ACC112 (cell line): ENCODE measurements around the gene RNASET2.

ENCODE experiments used
- H2AFZ ChIP-seq: fragments of 200-600 bp; sonication (generic); one replicate; pipeline ENCODE4 v1.6.0; 2017; ENCODE audit warnings: antibody characterized with exemption, low read length; ENCODE audit not compliant: unreplicated experiment
- H3K27ac ChIP-seq: fragments of 200-600 bp; sonication (generic); 2 replicates; pipeline ENCODE4 v1.5.1; 2014; ENCODE audit warnings: low read depth, mild to moderate bottlenecking, antibody characterized with exemption, low read length, moderate library complexity
- H3K27me3 ChIP-seq: fragments of 200-600 bp; sonication (generic); 2 replicates; pipeline ENCODE4 v1.6.1; 2014; ENCODE audit warnings: mild to moderate bottlenecking, antibody characterized with exemption, low read length, moderate library complexity, mixed read lengths; ENCODE audit not compliant: insufficient read depth
- H3K36me3 ChIP-seq: fragments of 200-600 bp; sonication (generic); 2 replicates; pipeline ENCODE4 v1.6.1; 2016; ENCODE audit warnings: mild to moderate bottlenecking, antibody characterized with exemption, low read length, moderate library complexity, mixed read lengths; ENCODE audit not compliant: insufficient read depth
- H3K4me1 ChIP-seq: fragments of 200-600 bp; sonication (generic); one replicate; pipeline ENCODE4 v1.6.1; 2016; ENCODE audit warnings: low read length, mixed read lengths; ENCODE audit not compliant: insufficient read depth, unreplicated experiment, control insufficient read depth
- H3K4me3 ChIP-seq: fragments of 200-600 bp; sonication (generic); 2 replicates; pipeline ENCODE4 v1.5.1; 2014; ENCODE audit warnings: mild to moderate bottlenecking, low read depth, low read length
- H3K79me2 ChIP-seq: fragments of 200-600 bp; sonication (generic); one replicate; pipeline ENCODE4 v1.6.0; 2016; ENCODE audit warnings: low read length; ENCODE audit not compliant: control insufficient read depth, unreplicated experiment, insufficient read depth

RNASET2 gene, protein sequence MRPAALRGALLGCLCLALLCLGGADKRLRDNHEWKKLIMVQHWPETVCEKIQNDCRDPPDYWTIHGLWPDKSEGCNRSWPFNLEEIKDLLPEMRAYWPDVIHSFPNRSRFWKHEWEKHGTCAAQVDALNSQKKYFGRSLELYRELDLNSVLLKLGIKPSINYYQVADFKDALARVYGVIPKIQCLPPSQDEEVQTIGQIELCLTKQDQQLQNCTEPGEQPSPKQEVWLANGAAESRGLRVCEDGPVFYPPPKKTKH

DNA sequence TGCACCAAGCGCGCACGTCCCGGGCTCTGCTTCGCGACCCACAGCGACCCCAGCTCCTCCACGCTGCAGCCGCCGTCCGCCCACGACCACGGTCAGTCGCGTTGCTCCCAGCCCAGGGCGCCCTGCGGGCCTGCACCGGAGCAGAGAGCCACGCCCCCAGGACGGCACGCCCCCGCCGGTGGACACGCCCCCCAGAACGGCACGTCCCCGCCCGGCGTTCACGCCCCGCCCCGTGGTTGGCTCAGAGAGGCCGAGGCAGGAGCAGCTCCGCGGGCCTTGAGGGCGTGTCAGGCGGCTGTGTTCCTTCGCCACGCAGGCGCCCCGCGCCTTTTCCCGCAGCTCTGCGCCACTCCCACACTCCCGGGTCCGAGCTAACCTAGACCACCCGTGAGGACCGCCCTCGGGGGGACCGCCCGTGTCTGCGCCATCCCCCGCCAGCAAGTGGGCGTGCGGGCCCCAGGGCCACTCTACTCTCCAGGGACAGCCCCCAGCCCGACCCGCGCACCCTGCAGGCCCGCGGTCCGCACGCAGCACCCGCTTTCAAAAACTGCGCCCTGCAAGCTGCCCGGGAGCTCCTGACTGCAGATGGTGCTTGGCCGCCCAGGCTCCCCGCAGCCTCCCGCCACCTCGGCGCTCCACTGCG is at the start of gene RNASET2:
RNASET2 (minus strand) TSS at position 107 of the 643 bp plus-strand sequence. CDS start 368 bp downstream, outside the sequence.
- no peaks in the 10 kb centered on the region for H3K36me3 ChIP-seq
- H3K27ac ChIP-seq = no peak within 1 kb of the TSS
- H3K79me2 ChIP-seq = no peaks in the 10 kb centered on the region
- peak within 1 kb of the TSS; percentile 82 for H3K4me3 ChIP-seq
- H3K4me1 ChIP-seq = peaks cover 10% of the 10 kb centered on the region
- no peaks in the 10 kb centered on the region for H3K27me3 ChIP-seq
- H2AFZ ChIP-seq = peak within 1 kb of the TSS; percentile 94

DNA sequence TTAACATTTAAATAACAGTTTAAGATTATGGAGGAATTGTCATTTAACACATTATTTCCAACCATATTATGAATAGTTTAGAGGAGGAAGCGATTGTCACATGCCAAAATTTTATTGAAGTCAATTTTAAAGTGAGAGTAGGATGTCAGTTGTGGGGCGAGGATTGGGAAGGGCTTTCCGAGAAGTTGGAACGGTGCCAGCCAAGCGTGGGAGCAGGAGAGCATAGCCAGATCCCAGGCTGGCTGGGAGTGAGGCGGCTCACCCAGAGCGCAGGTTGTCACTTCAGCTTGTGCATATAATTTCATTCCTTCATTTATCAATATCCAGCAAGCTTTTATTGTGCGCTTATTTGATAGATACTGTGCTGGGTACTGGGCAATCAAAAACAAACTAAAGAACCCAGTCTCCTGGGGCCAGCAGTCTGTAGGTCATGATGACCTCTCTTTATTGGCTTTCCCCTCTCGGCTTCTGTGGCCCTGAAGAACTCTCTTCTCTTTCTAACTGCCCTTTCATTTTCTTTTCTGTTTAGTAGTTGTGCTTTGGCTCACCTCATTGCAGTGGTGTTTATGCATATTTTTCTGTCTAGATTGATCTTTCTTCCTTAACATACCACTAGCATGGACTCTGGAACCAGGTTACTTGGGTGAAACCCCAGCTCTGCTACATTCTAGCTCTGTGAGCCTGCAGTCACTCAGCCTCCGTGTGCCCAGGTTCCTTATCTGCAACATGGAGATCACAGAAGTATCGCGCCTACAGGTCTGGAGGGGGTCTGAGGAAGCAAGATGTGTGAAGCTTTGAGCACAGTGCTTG is 49.2 kb upstream of the RNASET2 start:
- no peak overlapping the region for H2AFZ ChIP-seq

DNA sequence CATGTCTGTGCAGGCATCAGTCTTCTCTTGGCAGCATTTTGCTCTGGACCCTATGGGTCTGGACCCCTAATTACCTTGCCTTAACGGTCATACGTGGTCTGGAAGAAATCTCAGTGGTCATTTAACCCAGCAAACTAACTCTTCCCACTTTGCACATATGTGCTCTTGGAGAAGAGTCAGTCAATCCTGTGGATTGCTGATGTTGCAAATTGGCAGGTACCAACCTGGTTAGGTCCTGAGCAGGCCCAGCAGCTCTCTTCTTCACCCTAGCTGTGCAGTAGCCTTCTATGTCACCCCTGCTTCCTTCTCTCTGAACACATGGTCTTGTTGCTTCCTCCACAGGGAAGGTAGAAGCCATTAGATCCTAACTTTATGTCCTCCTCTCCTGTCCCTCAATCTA is 44.4 kb upstream of the RNASET2 start:
- peaks cover 68% of the 10 kb centered on the region for H3K79me2 ChIP-seq
- no peak overlapping the region for H3K27ac ChIP-seq
- peaks cover 27% of the 10 kb centered on the region for H3K4me1 ChIP-seq
- peak overlapping the region; percentile 89 for H3K4me3 ChIP-seq
- no peaks in the 10 kb centered on the region for H3K27me3 ChIP-seq
- H2AFZ ChIP-seq = no peak overlapping the region
- peaks cover 9% of the 10 kb centered on the region; the same call in 1 of the 2 replicates for H3K36me3 ChIP-seq

More for the DNA sequence above, 49.2 kb upstream of the RNASET2 start:
- Histone ChIP-seq H3K27ac (no peak overlapping the region), H3K27me3 (no peaks in the 10 kb centered on the region), H3K4me1 (peaks cover 11% of the 10 kb centered on the region), H3K4me3 (no peak overlapping the region), H3K36me3 (peaks cover 17% of the 10 kb centered on the region), H3K79me2 (peaks cover 34% of the 10 kb centered on the region)

DNA sequence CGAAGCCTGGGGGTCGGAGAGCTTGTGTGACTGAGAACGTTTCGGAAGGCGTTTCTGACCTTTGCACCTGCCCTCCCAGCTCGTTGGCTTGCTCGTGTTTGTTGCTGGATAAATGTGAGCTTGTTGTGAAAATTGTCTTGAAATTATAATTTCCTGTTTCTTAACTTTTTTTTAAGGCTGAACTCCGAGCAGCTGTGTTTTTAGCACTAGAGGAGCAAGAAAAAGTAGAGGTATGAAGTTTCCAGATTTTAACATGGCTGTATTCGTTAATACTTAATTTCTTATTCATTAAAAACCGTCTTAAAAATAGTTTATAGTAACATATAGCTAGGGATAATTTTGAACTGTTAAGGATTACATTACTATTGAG is 43.5 kb upstream of the RNASET2 start:
- Histone ChIP-seq H3K27me3 (no peaks in the 10 kb centered on the region), H3K79me2 (peaks cover 71% of the 10 kb centered on the region), H3K4me3 (peak overlapping the region; percentile 89), H3K4me1 (peaks cover 27% of the 10 kb centered on the region), H2AFZ (peak overlapping the region; percentile 85), H3K27ac (no peak overlapping the region), H3K36me3 (peaks cover 7% of the 10 kb centered on the region; the same call in 1 of the 2 replicates)

DNA sequence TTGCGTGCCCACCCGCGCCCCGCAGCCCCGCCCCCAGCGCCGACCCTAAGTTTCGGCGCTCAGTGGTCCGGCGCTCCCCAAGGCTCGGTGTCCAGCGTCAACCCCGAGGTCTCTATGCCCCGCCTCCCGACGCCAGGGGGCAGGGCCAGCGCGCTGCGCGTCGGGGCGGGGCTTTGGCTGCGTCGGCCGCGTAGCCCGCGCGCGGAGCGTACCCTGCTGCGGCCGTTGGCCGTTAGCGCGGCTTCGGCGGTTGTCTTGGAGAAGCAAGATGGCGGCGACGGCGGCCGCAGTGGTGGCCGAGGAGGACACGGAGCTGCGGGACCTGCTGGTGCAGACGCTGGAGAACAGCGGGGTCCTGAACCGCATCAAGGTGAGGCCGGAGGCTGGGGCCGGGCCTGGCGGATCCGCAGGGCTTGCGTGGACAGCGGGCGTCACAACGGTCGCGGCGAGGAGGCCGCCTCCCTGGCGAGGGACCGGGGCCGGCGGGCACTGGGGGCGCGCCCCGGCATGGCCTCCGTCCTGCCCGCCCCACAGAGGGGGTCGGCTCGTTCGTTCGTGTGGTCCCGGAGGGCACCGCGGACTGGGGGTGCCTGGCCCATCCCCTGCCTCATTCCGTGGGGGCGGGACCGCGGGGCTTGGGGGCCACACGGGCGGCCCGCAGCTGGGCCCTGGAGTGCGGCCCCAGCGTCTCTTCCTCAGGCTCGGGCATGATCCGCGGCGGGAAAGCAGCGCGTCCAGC is 43.0 kb upstream of the RNASET2 start, which contains the start of gene CEP43:
CEP43 (plus strand) TSS at position 253 of the 739 bp plus-strand sequence; CDS start at position 269, 16 bp downstream.
- Histone ChIP-seq H2AFZ (peak within 1 kb of the TSS; percentile 85), H3K4me1 (peaks cover 27% of the 10 kb centered on the region), H3K27ac (peak within 1 kb of the TSS; percentile 59), H3K4me3 (peak within 1 kb of the TSS; percentile 89), H3K27me3 (no peaks in the 10 kb centered on the region), H3K79me2 (peaks cover 76% of the 10 kb centered on the region), H3K36me3 (peaks cover 5% of the 10 kb centered on the region; the same call in 1 of the 2 replicates)

DNA sequence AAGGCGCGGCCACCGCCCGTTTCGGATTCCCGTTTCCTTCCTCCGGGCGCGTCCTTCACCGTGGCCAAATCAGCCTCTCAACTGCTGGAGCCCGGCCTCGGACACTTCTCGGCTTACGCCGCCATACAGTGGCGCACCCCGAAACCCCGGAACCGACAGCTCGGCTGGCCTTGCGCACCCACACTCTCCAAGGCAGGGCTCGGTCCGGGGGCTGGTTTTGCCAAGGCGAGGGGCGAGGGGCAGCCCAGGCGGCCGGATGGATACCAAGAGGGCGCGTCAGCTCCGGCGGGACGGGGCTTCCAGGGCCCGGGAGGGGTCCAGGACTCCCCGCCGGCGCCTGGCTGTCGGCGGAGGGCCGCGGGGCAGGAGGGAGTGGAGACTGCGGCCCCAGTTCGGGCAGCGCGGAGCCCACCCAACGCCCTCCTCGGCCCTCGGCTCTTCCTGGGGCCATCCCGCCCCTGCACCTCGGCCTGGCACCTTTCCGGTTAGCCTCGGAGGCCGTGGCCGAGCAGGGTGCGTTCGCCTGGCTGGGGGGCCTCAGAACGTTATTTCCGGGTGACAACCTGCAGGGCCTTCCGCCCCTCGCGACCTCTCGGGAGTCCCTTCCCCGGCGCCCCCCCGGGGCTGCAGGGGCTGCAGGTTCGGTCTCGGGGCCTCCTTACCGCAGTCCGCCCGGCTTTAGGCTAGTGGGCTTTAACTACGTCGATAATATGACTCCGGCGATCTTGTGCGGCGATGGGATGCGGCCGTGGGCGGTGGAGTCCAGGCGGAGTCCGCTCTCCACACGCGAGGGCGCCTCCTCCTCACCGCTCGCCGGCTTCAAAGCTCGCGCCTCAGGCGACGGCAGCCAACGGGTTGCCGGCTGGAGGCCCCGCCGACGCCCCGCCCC is 42.1 kb upstream of the RNASET2 start:
- H2AFZ ChIP-seq = peak overlapping the region; percentile 79
- H3K4me3 ChIP-seq = peak overlapping the region; percentile 89
- H3K79me2 ChIP-seq = peaks cover 78% of the 10 kb centered on the region
- peak overlapping the region; percentile 59; the same call in 1 of the 2 replicates for H3K27ac ChIP-seq
- H3K36me3 ChIP-seq = no peaks in the 10 kb centered on the region
- peaks cover 27% of the 10 kb centered on the region for H3K4me1 ChIP-seq
- H3K27me3 ChIP-seq = no peaks in the 10 kb centered on the region

DNA sequence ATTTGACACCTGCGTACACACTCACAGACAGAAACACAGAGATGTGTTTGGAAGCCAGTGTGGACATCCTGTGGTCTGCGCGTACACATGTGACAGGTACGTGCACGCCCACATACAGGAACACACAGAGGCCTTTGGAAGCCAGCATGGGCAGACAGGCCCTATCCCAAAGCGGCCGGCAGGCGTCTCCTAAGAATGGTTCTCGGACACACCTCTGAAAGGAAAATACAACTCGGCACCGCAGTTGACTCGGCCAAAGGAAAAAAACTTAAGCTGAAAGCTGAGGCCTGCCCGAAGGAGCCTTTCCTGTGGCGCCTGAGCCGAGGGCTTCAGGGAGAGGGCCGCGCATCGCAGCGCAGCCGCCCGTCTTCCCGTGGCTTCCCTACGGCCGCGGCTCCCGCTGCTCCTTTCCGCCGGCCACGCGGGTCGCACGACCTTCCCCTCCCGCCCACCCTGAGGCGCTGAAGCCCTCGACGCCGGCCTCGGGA is 41.5 kb upstream of the RNASET2 start:
- Histone ChIP-seq H3K4me3 (peak overlapping the region; percentile 89), H3K36me3 (no peaks in the 10 kb centered on the region), H3K27ac (peak overlapping the region; percentile 8; the same call in 1 of the 2 replicates), H3K4me1 (peaks cover 27% of the 10 kb centered on the region), H3K79me2 (peaks cover 82% of the 10 kb centered on the region), H2AFZ (peak overlapping the region; percentile 75), H3K27me3 (no peaks in the 10 kb centered on the region)

DNA sequence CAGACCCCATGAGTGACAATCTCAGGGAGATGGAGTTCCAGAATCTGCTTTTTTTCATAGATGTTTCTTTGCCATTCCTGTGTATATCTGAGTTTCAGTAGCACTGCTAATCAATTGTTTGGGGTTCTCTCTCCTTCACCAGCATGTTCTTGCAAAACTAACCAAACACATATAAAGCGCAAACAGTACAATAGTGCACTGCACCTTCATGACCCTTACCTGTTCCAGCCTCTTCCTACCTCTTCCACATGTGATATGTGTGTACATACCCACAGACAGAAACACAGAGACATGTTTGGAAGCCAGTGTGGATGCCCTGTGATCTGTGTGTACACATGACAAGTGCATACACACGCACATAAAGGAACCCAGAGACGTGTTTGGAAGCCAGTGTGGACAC is 41.0 kb upstream of the RNASET2 start:
- Histone ChIP-seq H3K4me1 (peaks cover 27% of the 10 kb centered on the region), H3K36me3 (no peaks in the 10 kb centered on the region), H3K79me2 (peaks cover 81% of the 10 kb centered on the region), H2AFZ (peak overlapping the region; percentile 75), H3K4me3 (peak overlapping the region; percentile 89), H3K27ac (peak overlapping the region; percentile 8; the same call in 1 of the 2 replicates), H3K27me3 (no peaks in the 10 kb centered on the region)

DNA sequence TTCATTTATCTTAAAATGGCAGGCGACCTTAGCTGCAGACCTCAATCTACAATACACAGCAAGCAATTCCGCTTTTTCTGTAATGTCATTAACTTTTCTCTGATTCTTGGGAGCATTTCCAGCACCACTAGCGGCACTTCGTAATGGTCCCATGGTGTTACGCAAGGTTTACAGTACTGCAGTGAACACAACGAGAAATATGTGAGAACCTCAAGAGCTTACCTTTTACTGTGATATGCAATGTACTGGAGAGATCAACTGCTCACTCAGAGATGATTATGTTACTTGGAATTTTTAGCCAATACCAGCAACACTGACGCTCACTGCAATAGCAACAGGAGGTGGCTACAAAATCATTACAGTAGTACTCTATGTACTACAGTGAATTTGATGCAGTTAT is 40.1 kb upstream of the RNASET2 start:
- peaks cover 23% of the 10 kb centered on the region for H3K4me1 ChIP-seq
- H2AFZ ChIP-seq = no peak overlapping the region
- no peak overlapping the region for H3K4me3 ChIP-seq
- H3K36me3 ChIP-seq = no peaks in the 10 kb centered on the region
- peaks cover 73% of the 10 kb centered on the region for H3K79me2 ChIP-seq
- H3K27me3 ChIP-seq = no peaks in the 10 kb centered on the region
- no peak overlapping the region for H3K27ac ChIP-seq
